Type B pancreatic cell (in vitro differentiated cells): ENCODE data around the gene NSFL1C. TPM values are rescaled to one million over a fixed set of nuclear protein-coding genes. Genes with fewer than 3 reads are reported as not detected.

Experiments used
- DNase-seq: peaks from one replicate; pipeline ENCODE4 v3.0.0; 2021; ENCODE audit warnings: mixed read lengths; ENCODE audit not compliant: unreplicated experiment; ENCODE audit errors: extremely low spot score
- H3K27ac Mint-ChIP-seq: 2 replicates; pipeline ENCODE4 v1.8.0; 2021; ENCODE audit warnings: mild to moderate bottlenecking, mixed read lengths
- H3K27me3 Mint-ChIP-seq: 2 replicates; pipeline ENCODE4 v1.8.0; 2021; ENCODE audit warnings: mixed read lengths
- H3K36me3 Mint-ChIP-seq: 2 replicates; pipeline ENCODE4 v1.8.0; 2021; ENCODE audit warnings: mixed read lengths
- H3K4me1 Mint-ChIP-seq: one replicate; pipeline ENCODE4 v1.8.0; 2021; ENCODE audit warnings: mixed read lengths; ENCODE audit not compliant: unreplicated experiment
- H3K4me3 Mint-ChIP-seq: 2 replicates; pipeline ENCODE4 v1.8.0; 2021; ENCODE audit warnings: mild to moderate bottlenecking, mixed read lengths
- H3K9me3 Mint-ChIP-seq: 2 replicates; pipeline ENCODE4 v1.8.0; 2021; ENCODE audit warnings: mixed read lengths
- CTCF ChIP-seq: fragments of 200-600 bp; sonication (generic); conservative IDR thresholded peaks from 2 replicates; pipeline ENCODE4 v1.5.0; 2021; ENCODE audit warnings: antibody characterized with exemption, mild to moderate bottlenecking
- total RNA-seq: library from RNA; stranded (reverse); gene quantifications from 2 replicates; pipeline ENCODE4 v1.2.1, GENCODE V29; 2021; ENCODE audit warnings: low replicate concordance

The NSFL1C gene
- total RNA-seq, 1 donor from 2014 or later = 81.0 TPM

GRCh38 chr20:1479831-1480595 is 13.4 kb upstream of the NSFL1C start:
- DNase-seq = no peak
- H3K27me3 Mint-ChIP-seq = peaks cover 44% of the 10 kb centered on the region
- no peaks in the 10 kb centered on the region for H3K4me1 Mint-ChIP-seq
- H3K4me3 Mint-ChIP-seq = no peak overlapping the region
- no peak overlapping the region for H3K27ac Mint-ChIP-seq
- no peak for TF ChIP-seq CTCF
- H3K9me3 Mint-ChIP-seq = no peaks in the 10 kb centered on the region
- H3K36me3 Mint-ChIP-seq = no peaks in the 10 kb centered on the region

GRCh38 chr20:1478566-1478965 is 11.9 kb upstream of the NSFL1C start:
- Mint-ChIP-seq H3K27ac (peak overlapping the region; percentile 69), H3K36me3 (no peaks in the 10 kb centered on the region), H3K27me3 (peaks cover 31% of the 10 kb centered on the region), H3K9me3 (no peaks in the 10 kb centered on the region), H3K4me3 (no peak overlapping the region), H3K4me1 (no peaks in the 10 kb centered on the region)
- TF ChIP-seq CTCF = no peak
- no peak for DNase-seq

GRCh38 chr20:1477896-1478490 is 11.3 kb upstream of the NSFL1C start:
- Mint-ChIP-seq H3K9me3 (no peaks in the 10 kb centered on the region), H3K4me3 (no peak overlapping the region), H3K27me3 (peaks cover 31% of the 10 kb centered on the region), H3K27ac (peak overlapping the region; percentile 69), H3K4me1 (no peaks in the 10 kb centered on the region), H3K36me3 (no peaks in the 10 kb centered on the region)
- DNase-seq = no peak
- TF ChIP-seq CTCF = no peak

- no peaks in the 10 kb centered on the region for H3K9me3 Mint-ChIP-seq
- H3K36me3 Mint-ChIP-seq = no peaks in the 10 kb centered on the region
- no peak for TF ChIP-seq CTCF
- H3K4me1 Mint-ChIP-seq = peaks cover 2% of the 10 kb centered on the region
- H3K4me3 Mint-ChIP-seq = no peak overlapping the region
- DNase-seq = no peak
- peak overlapping the region; percentile 43 for H3K27ac Mint-ChIP-seq
- peaks cover 11% of the 10 kb centered on the region for H3K27me3 Mint-ChIP-seq
These were observed 8.4 kb upstream of the NSFL1C start for GRCh38 chr20:1474817-1475603.

- Mint-ChIP-seq H3K27ac (no peak overlapping the region), H3K4me3 (no peak overlapping the region), H3K36me3 (no peaks in the 10 kb centered on the region), H3K27me3 (peaks cover 11% of the 10 kb centered on the region), H3K9me3 (no peaks in the 10 kb centered on the region), H3K4me1 (peaks cover 6% of the 10 kb centered on the region)
- TF ChIP-seq CTCF = no peak
- no peak for DNase-seq
These were observed 7.7 kb upstream of the NSFL1C start for GRCh38 chr20:1474325-1474724.
